Hepatocyte (in vitro differentiated cells): ENCODE data around the gene ATP6V1D.

Experiments used
- EZH2 ChIP-seq: fragments of 200-600 bp; sonication (generic); IDR thresholded peaks from 2 replicates; pipeline ENCODE4 v1.6.1; 2016; ENCODE audit warnings: antibody characterized with exemption, mild to moderate bottlenecking, borderline replicate concordance
- EZH2phosphoT487 ChIP-seq: fragments of 200-600 bp; sonication (generic); IDR thresholded peaks from one replicate; pipeline ENCODE4 v1.6.1; 2018; ENCODE audit warnings: antibody characterized with exemption, mild to moderate bottlenecking, low read depth, moderate library complexity; ENCODE audit not compliant: unreplicated experiment, severe bottlenecking
- TF ChIP-seq, protein P1 (sequence below): fragments of 200-600 bp; sonication (generic); IDR thresholded peaks from 2 replicates; pipeline ENCODE4 v1.5.1; 2016; ENCODE audit warnings: antibody characterized with exemption, mild to moderate bottlenecking; ENCODE audit not compliant: poor library complexity

DNA sequence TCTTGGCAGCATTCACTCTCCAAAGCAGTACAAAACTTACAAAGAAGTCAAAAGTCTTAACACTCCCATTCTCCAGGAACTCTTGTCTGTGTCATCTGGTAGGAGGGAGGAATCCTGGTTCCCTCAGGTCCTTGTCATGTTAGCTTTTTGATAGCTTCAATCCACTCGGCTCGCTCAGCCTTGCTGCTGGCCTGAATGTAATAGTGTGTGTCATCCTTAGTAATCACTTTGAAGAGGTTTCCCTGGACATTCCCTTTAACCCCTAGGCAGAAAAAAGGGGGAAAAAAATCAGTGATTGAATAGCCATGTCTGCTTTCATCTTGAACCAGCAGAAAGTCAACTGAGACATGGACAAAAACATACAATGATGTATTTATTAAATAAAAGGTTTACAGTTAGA, 27.6 kb upstream of the ATP6V1D start:
- TF ChIP-seq, protein P1, sequence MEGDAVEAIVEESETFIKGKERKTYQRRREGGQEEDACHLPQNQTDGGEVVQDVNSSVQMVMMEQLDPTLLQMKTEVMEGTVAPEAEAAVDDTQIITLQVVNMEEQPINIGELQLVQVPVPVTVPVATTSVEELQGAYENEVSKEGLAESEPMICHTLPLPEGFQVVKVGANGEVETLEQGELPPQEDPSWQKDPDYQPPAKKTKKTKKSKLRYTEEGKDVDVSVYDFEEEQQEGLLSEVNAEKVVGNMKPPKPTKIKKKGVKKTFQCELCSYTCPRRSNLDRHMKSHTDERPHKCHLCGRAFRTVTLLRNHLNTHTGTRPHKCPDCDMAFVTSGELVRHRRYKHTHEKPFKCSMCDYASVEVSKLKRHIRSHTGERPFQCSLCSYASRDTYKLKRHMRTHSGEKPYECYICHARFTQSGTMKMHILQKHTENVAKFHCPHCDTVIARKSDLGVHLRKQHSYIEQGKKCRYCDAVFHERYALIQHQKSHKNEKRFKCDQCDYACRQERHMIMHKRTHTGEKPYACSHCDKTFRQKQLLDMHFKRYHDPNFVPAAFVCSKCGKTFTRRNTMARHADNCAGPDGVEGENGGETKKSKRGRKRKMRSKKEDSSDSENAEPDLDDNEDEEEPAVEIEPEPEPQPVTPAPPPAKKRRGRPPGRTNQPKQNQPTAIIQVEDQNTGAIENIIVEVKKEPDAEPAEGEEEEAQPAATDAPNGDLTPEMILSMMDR, result no peak
- no peak for TF ChIP-seq EZH2
- TF ChIP-seq EZH2phosphoT487, result no peak
